BLaER1 treated with 17β-estradiol and CSF1 and Interleukin-3, amounts not matched to agents 10 nM and 100 nM (cell line): ENCODE results near the gene FGD2.
"Not testable (repeated sequence)": the region's sequence is repeated elsewhere in the genome, so short reads cannot be mapped to it uniquely, and the experiment has no call there.

Experiments
- H3K27ac ChIP-seq, 11 experiments: shearing (Covaris generic); formaldehyde crosslinking; 2 replicates each; pipeline ENCODE4 v1.8.1; 2022
- H3K27me3 ChIP-seq, 11 experiments: shearing (Covaris generic); formaldehyde crosslinking; 2 replicates each; pipeline ENCODE4 v1.8.1; 2022
- H3K36me3 ChIP-seq, 11 experiments: shearing (Covaris generic); formaldehyde crosslinking; 2 replicates each; pipeline ENCODE4 v1.8.1; 2022
- H3K4me1 ChIP-seq, 10 experiments: shearing (Covaris generic); formaldehyde crosslinking; 2 replicates each; pipeline ENCODE4 v1.8.1; 2022
- H3K4me2 ChIP-seq, 11 experiments: shearing (Covaris generic); formaldehyde crosslinking; 2 replicates each; pipeline ENCODE4 v1.8.1; 2022
- H3K4me3 ChIP-seq, 10 experiments: shearing (Covaris generic); formaldehyde crosslinking; 2 replicates each; pipeline ENCODE4 v1.8.1; 2022
- H3K9ac ChIP-seq, 11 experiments: shearing (Covaris generic); formaldehyde crosslinking; 2 replicates each; pipeline ENCODE4 v1.8.1; 2022
- H3K9me3 ChIP-seq, 11 experiments: shearing (Covaris generic); formaldehyde crosslinking; replicated peaks in 1 of 11; 2 replicates each; pipeline ENCODE4 v1.8.1; 2022
- H4K20me1 ChIP-seq, 11 experiments: shearing (Covaris generic); formaldehyde crosslinking; 2 replicates each; pipeline ENCODE4 v1.8.1; 2022
- Cebpa-rat ChIP-seq, 11 experiments: shearing (Covaris generic); IDR thresholded peaks; 2 replicates each; pipeline ENCODE4 v1.8.1; 2022

FGD2 gene

DNA sequence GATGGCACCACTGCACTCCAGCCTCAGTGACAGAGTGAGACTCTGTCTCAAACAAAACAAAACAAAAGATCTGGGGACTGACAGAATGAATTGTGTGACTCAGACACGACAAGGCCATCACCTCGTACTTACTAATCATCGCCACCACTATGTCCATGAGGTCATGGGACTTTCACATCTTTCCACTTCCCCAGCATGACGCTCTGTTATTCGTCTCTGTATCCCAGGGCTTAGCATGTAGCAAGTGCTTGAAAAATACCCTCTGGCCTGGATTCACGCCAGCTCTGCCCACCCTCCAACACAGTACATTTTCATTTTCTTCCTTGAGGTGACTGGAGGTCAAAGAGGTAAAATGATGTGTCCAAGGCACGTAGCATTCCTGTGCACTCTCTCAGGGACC, 27.8 kb downstream of the FGD2 start:
- Histone ChIP-seq H3K4me3 (no peak overlapping the region), H3K9me3 (peaks cover 4 to 10% (median 8%) of the 10 kb centered on the region in 11 experiments; a peak in 18 of 22 replicates), H4K20me1 (no peaks in the 10 kb centered on the region), H3K27ac (peak overlapping the region in 4 of 11 experiments; percentile 35 to 85 (median 62); a peak in 6 of 22 replicates), H3K36me3 (peaks cover 0 to 39% (median 0%) of the 10 kb centered on the region in 11 experiments; a peak in 4 of 22 replicates), H3K9ac (peak overlapping the region in 2 of 11 experiments; percentile 49 to 62; a peak in 4 of 22 replicates), H3K4me1 (peaks cover 0 to 55% (median 30%) of the 10 kb centered on the region in 10 experiments; a peak in 19 of 20 replicates), H3K27me3 (no peaks in the 10 kb centered on the region), H3K4me2 (peak overlapping the region in 4 of 11 experiments; percentile 6 to 84 (median 67); a peak in 6 of 22 replicates)
- no peak for TF ChIP-seq Cebpa-rat (IDR thresholded peaks at IDR 0.05)

DNA sequence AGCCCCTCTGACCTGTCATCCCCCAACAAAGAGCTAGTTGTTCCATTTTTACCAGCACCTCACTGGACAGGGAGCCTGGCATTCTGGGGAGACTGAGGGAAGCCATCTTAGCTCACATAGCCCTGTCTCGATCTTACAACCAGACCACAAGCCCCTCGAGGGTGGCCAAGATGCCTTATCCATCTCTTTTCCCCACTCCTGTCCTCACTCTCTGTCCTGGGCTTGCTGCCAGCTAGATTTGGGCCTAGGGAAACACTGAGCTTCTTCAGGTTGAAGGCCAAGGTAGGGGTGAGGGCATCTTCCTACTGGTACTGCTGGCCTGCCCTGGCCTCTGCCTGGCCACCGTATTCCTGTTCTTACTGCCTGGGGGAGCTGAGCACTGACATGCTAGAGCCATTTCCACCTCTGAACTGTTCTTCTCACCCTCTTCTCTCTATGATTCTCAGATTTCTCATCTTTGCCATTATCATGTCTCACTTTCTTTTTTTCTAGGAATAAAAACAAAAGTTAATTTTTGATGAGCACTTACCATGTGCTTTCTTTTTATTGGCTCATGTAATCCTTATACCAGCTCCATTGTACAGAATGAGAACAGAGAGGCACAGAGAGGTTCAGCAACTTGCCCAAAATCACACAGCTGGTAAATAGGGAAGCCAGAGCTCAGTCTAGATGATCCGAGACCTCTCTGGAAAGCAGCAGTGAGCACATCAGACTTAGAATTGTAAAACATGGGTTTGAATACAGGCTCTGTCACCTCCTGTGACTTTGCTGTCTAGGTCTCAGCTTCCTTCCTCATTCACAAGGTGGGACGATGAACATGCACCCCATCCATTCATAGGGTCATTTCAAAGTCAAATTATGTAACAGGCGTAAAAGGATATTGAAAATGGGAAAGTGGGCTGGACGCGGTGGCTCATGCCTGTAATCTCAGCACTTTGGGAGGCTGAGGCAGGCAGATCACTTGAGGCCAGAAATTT, 28.7 kb downstream of the FGD2 start:
- Histone ChIP-seq H3K27me3 (no peaks in the 10 kb centered on the region), H3K4me3 (no peak overlapping the region), H3K36me3 (peaks cover 0 to 39% (median 0%) of the 10 kb centered on the region in 11 experiments; a peak in 3 of 22 replicates), H4K20me1 (no peaks in the 10 kb centered on the region), H3K9ac (peak overlapping the region in 5 of 11 experiments; percentile 18 to 53 (median 41); a peak in 5 of 22 replicates), H3K4me2 (peak overlapping the region in 7 of 11 experiments; percentile 1 to 84 (median 19); a peak in 11 of 22 replicates), H3K9me3 (peaks cover 4 to 10% (median 8%) of the 10 kb centered on the region in 11 experiments; a peak in 18 of 22 replicates), H3K27ac (peak overlapping the region in 5 of 11 experiments; percentile 27 to 85 (median 45); a peak in 8 of 22 replicates), H3K4me1 (peaks cover 0 to 59% (median 28%) of the 10 kb centered on the region in 10 experiments; a peak in 19 of 20 replicates)
- TF ChIP-seq Cebpa-rat (IDR thresholded peaks at IDR 0.05) = no peak

DNA sequence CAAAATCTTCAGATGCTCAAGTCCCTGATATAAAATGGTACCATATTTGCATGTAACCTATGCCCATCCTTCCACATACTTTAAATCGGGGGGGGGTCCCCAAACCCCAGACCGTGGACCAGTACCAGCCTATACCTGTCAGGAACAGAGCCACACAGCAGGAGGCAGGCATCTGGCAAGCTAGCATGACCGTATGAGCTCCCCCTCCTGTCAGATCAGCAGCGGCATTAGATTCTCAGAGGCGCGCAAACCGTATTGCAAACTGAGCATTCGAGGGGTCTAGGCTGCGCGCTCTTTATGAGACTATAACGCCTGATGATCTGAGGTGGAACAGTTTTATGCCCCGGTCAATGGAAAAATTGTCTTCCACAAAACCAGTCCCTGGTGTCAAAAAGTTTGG, 30.7 kb downstream of the FGD2 start:
- no peak for TF ChIP-seq Cebpa-rat (IDR thresholded peaks at IDR 0.05)
- H3K4me3 ChIP-seq = no peak overlapping the region
- H3K36me3 ChIP-seq = peaks cover 0 to 28% (median 0%) of the 10 kb centered on the region in 11 experiments; a peak in 3 of 22 replicates
- peaks cover 0 to 62% (median 22%) of the 10 kb centered on the region in 10 experiments; a peak in 19 of 20 replicates for H3K4me1 ChIP-seq
- no peaks in the 10 kb centered on the region for H3K27me3 ChIP-seq
- H3K27ac ChIP-seq = no peak overlapping the region
- peaks cover 0 to under 1% (median 0%) of the 10 kb centered on the region in 11 experiments; a peak in 1 of 22 replicates for H3K9me3 ChIP-seq
- H4K20me1 ChIP-seq = no peaks in the 10 kb centered on the region
- H3K9ac ChIP-seq = no peak overlapping the region
- no peak overlapping the region for H3K4me2 ChIP-seq

DNA sequence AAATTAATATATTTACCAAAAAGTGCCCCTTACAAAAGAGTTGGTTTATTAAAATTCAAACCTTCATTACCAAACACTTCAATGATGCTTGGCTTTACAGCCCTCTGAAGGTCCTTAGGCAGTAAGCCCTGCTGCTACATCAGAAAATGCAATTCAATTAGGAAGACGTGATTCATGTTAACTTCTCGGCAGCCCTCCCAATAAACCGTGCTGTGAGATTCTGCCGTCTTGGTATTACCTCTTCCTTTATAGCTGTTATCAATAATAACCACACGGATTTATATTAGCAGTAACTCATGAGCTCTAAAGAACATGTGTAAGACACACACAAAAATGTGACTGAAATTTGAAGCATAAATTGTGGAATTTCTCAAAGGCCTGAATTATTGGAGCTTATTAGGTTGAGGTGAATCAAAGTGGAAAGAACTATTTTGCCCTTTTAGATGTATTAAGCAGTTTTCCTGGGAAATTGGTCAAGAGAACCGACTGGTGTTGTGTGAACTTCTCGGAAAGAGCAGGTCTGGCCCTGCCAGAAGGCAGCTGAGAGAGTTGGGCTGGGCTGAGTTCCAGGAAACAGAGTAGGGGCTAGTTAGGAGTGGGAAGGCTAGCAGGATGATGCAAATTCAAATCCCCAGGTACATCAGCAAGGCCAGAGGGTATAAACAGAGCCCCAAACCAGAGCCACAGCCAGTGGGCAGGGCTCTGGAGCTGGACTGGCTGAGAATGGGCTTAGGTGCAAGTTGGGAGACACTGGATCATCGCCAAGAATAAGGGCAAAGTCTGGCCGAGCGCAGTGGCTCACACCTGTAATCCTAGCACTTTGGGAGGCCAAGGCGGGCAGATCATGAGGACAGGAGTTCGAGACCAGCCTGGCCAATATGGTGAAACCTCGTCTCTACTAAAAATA, 33.1 kb downstream of the FGD2 start:
- Histone ChIP-seq H4K20me1 (no peaks in the 10 kb centered on the region), H3K4me2 (peak overlapping the region in 3 of 11 experiments; percentile 20 to 39 (median 24); a peak in 4 of 22 replicates), H3K36me3 (0 out of 22 replicates have a peak, but pooled peaks cover 0 to 8% (median 0%) of the 10 kb centered on the region in 11 experiments), H3K27ac (peak overlapping the region in 2 of 11 experiments; percentile 26 to 37; a peak in 5 of 22 replicates), H3K27me3 (no peaks in the 10 kb centered on the region), H3K4me3 (no peak overlapping the region), H3K9ac (no peak overlapping the region), H3K4me1 (peaks cover 0 to 52% (median 19%) of the 10 kb centered on the region in 10 experiments; a peak in 19 of 20 replicates), H3K9me3 (no peaks in the 10 kb centered on the region)
- no peak for TF ChIP-seq Cebpa-rat (IDR thresholded peaks at IDR 0.05)

DNA sequence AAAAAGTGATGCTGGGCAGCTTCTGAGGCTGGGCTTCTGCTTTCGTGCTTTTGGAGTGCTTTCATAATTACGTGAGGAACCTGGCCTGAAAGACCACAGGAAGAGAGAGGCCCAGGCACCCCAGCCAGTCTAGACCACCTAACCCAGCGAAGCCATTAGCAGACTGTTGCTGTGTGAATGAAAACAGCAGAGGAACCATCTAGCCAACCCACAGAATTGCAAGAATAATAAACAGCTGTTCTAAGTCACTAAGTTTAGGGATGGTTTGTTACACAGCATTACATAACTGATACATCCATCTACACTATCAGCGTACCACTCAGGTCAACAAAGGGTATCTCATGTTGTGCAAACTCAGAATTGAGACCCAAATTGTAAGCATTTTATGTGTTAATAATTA, 34.5 kb downstream of the FGD2 start:
- H3K9me3 ChIP-seq = no peaks in the 10 kb centered on the region
- H4K20me1 ChIP-seq = no peaks in the 10 kb centered on the region
- no peaks in the 10 kb centered on the region for H3K36me3 ChIP-seq
- no peak overlapping the region for H3K9ac ChIP-seq
- peak overlapping the region in 3 of 11 experiments; percentile 7 to 32 (median 7); a peak in 1 of 22 replicates for H3K27ac ChIP-seq
- TF ChIP-seq Cebpa-rat (IDR thresholded peaks at IDR 0.05) = no peak
- H3K4me3 ChIP-seq = no peak overlapping the region
- H3K4me2 ChIP-seq = peak overlapping the region in 3 of 11 experiments; percentile 6 to 39 (median 33); a peak in 3 of 22 replicates
- H3K27me3 ChIP-seq = no peaks in the 10 kb centered on the region
- H3K4me1 ChIP-seq = peaks cover 0 to 38% (median 6%) of the 10 kb centered on the region in 10 experiments; a peak in 14 of 20 replicates

DNA sequence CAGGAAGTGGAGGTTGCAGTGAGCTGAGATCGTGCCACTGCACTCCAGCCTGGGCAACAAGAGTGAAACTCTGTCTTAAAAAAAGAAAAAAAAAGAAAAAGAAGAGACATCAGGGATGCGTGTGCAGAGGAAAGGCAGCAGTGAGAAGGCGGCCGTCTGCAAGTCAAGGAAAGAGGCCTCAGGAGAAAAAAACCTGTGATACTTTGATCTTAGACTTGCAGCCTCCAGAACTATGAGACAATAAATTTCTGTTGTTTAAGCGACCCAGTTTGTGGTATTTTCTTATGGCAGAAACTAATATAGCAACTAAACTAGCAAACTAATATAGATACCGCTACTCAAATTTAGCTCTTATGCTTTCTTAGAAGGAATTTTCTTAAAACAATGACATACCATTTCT, 36.1 kb downstream of the FGD2 start:
- TF ChIP-seq Cebpa-rat (IDR thresholded peaks at IDR 0.05) = no peak
- H3K9ac ChIP-seq = no peak overlapping the region

DNA sequence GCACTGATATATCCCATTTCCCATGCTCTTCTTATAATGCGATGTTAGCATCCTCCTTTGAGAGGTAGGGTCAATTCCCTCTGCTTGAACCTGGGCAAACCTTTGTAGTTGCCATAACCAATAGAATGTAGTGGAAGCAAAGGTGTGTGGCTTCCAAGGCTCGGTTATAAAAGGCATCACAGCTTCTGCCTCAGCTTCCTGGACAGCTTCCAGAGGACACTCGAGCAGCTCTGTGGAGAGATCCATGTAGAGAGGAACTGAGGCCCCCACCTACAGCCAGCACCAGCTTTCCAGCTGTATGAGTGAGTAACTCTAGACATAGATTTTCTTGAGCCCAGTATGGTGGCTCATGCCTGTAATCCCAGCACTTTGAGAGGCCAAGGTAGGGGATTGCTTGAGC, 36.7 kb downstream of the FGD2 start:
- H4K20me1 ChIP-seq = no peaks in the 10 kb centered on the region
- H3K36me3 ChIP-seq = no peaks in the 10 kb centered on the region
- no peak overlapping the region for H3K4me3 ChIP-seq
- no peak overlapping the region for H3K9ac ChIP-seq
- TF ChIP-seq Cebpa-rat (IDR thresholded peaks at IDR 0.05) = no peak
- H3K4me2 ChIP-seq = peak overlapping the region in 3 of 11 experiments; percentile 37 to 51 (median 46); a peak in 6 of 22 replicates
- no peaks in the 10 kb centered on the region for H3K9me3 ChIP-seq
- peak overlapping the region in 3 of 11 experiments; percentile 16 to 44 (median 20); a peak in 6 of 22 replicates for H3K27ac ChIP-seq
- H3K4me1 ChIP-seq = peaks cover under 1 to 50% (median 5%) of the 10 kb centered on the region in 10 experiments; a peak in 19 of 20 replicates
- no peaks in the 10 kb centered on the region for H3K27me3 ChIP-seq

More for the DNA sequence above, 36.1 kb downstream of the FGD2 start:
- Histone ChIP-seq H3K27ac (no peak overlapping the region), H3K9me3 (no peaks in the 10 kb centered on the region), H4K20me1 (no peaks in the 10 kb centered on the region), H3K36me3 (no peaks in the 10 kb centered on the region), H3K4me2 (no peak overlapping the region), H3K27me3 (no peaks in the 10 kb centered on the region), H3K4me3 (no peak overlapping the region), H3K4me1 (peaks cover 0 to 44% (median under 1%) of the 10 kb centered on the region in 10 experiments; a peak in 10 of 20 replicates)

DNA sequence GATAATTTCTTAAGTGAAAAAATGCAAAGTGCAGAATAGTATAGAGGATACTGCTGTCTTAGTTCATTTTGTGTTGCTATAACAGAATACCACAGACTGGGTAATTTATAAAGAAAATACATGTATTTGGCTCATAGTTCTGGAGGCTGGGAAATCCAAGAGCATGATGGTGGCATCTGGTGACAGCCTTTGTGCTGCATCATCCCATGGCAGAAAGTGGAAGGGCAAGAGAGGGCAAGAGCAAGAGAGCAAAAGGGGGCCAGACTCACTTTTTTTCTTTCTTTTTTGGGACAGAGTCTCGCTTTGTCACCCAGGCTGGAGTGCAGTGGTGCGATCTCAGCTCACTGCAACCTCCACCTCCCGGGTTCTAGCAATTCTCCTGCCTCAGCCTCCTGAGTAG, 37.6 kb downstream of the FGD2 start:
- H3K9ac ChIP-seq, H3K4me3 ChIP-seq, H4K20me1 ChIP-seq, H3K9me3 ChIP-seq, H3K36me3 ChIP-seq, H3K27ac ChIP-seq, H3K27me3 ChIP-seq: not testable (repeated sequence)
- H3K4me1 ChIP-seq = peaks cover 10 to 59% (median 15%) of the 10 kb centered on the region in 10 experiments
- peak overlapping the region in 1 of 11 experiments; percentile 23; a peak in 1 of 22 replicates for H3K4me2 ChIP-seq
